H1 (cell line): ENCODE measurements around the gene TMEM116. TPM values are rescaled to one million over a fixed set of nuclear protein-coding genes. Genes with fewer than 3 reads are reported as not detected.

ENCODE experiments used
- CTCF ChIA-PET: fragments of 300-600 bp; sonication (Branson Sonifier 250); formaldehyde crosslinking; loops from one replicate; lab custom pipeline; 2021; ENCODE audit not compliant: partially characterized antibody; lab: Charles Lee
- POLR2A ChIA-PET: fragments of 300-600 bp; sonication (Branson Sonifier 250); formaldehyde crosslinking; loops from one replicate; lab custom pipeline; 2021; ENCODE audit warnings: inconsistent platforms; ENCODE audit not compliant: partially characterized antibody; lab: Charles Lee
- DNase-seq, 2 experiments: peaks; one replicate each; pipeline versions ENCODE4 v3.0.0 to v3.0.0-alpha.2; 2010 to 2022; ENCODE audit warnings: low spot score in 2 of 2, low read depth in 1 of 2, mixed read lengths in 1 of 2
- FAIRE-seq: peaks from 2 replicates; lab custom pipeline; 2011; peaks lifted over from hg19 to GRCh38; lab: Jason Lieb, UNC
- H2AFZ ChIP-seq: 2 replicates; pipeline ENCODE4 v1.8.1; 2012; ENCODE audit warnings: low read length, inconsistent platforms
- H2AK5ac ChIP-seq: 2 replicates; pipeline ENCODE4 v1.6.1; 2013; ENCODE audit warnings: low read depth, low read length
- H2BK120ac ChIP-seq: replicated peaks from 2 replicates; pipeline ENCODE3; 2013; ENCODE audit warnings: low read depth, low read length, inconsistent platforms
- H2BK12ac ChIP-seq: 2 replicates; pipeline ENCODE4 v1.6.1; 2013; ENCODE audit warnings: low read depth, low read length
- H2BK15ac ChIP-seq: 2 replicates; pipeline ENCODE4 v1.6.1; 2013; ENCODE audit warnings: low read length
- H2BK20ac ChIP-seq: 2 replicates; pipeline ENCODE4 v1.6.1; 2013; ENCODE audit warnings: low read length
- H2BK5ac ChIP-seq: 2 replicates; pipeline ENCODE4 v1.6.1; 2013; ENCODE audit warnings: low read depth, low read length
- H3K14ac ChIP-seq: 2 replicates; pipeline ENCODE4 v1.6.1; 2013; ENCODE audit warnings: inconsistent platforms; ENCODE audit not compliant: insufficient read length
- H3K18ac ChIP-seq: 2 replicates; pipeline ENCODE4 v1.6.1; 2013; ENCODE audit warnings: low read length; ENCODE audit errors: extremely low read depth
- H3K23ac ChIP-seq: 2 replicates; pipeline ENCODE4 v1.6.1; 2013; ENCODE audit warnings: inconsistent platforms; ENCODE audit not compliant: insufficient read length
- H3K23me2 ChIP-seq: 2 replicates; pipeline ENCODE4 v1.6.1; 2013; ENCODE audit warnings: low read depth, low read length
- H3K27ac ChIP-seq: 2 replicates; pipeline ENCODE4 v1.6.1; 2011; ENCODE audit warnings: low read depth, low read length, inconsistent platforms
- H3K27me3 ChIP-seq, 4 experiments: replicated peaks in 1 of 4; 1 replicate in 1 of 4; 2 replicates in 3 of 4; pipeline versions ENCODE4 v1.6.1 to v1.8.1; 2011 to 2013; ENCODE audit warnings: low read length in 3 of 4, mild to moderate bottlenecking in 3 of 4, inconsistent platforms in 2 of 4, mixed read lengths in 2 of 4, moderate library complexity in 1 of 4; ENCODE audit not compliant: control insufficient read depth in 3 of 4, insufficient read depth in 3 of 4; ENCODE audit errors: extremely low read depth in 1 of 4
- H3K36me3 ChIP-seq, 4 experiments: 2 replicates each; pipeline versions ENCODE4 v1.6.1 to v1.8.1; 2011 to 2013; ENCODE audit warnings: mild to moderate bottlenecking in 4 of 4, low read length in 3 of 4, moderate library complexity in 2 of 4, control low read depth in 1 of 4, inconsistent platforms in 1 of 4; ENCODE audit not compliant: insufficient read depth in 4 of 4, control insufficient read depth in 2 of 4
- H3K4ac ChIP-seq: replicated peaks from 2 replicates; pipeline ENCODE3; 2013; ENCODE audit warnings: low read length, low read depth, mixed read lengths, inconsistent platforms; ENCODE audit not compliant: insufficient read length
- H3K4me1 ChIP-seq, 4 experiments: replicated peaks in 1 of 4; 1 replicate in 1 of 4; 2 replicates in 3 of 4; pipeline versions ENCODE4 v1.6.1 to v1.8.1; 2011 to 2013; ENCODE audit warnings: low read length in 3 of 4, inconsistent platforms in 2 of 4, mixed read lengths in 1 of 4; ENCODE audit not compliant: insufficient read depth in 4 of 4, control insufficient read depth in 3 of 4
- H3K4me2 ChIP-seq, 2 experiments: 2 replicates each; pipeline versions ENCODE4 v1.6.1 to v1.8.1; 2011 to 2013; ENCODE audit warnings: low read depth in 2 of 2, low read length in 2 of 2, control low read depth in 1 of 2, inconsistent platforms in 1 of 2, mild to moderate bottlenecking in 1 of 2; ENCODE audit not compliant: insufficient read depth in 1 of 2
- H3K4me3 ChIP-seq, 4 experiments: fragments of 200-600, 300-600 bp in 1 of 4; sonication (generic), shearing (Covaris generic), sonication (Bioruptor Twin) in 1 of 4; 2 replicates each; pipeline versions ENCODE4 v1.5.1 to v1.8.1; 2011 to 2016; ENCODE audit warnings: low read length in 4 of 4, low read depth in 3 of 4, control low read depth in 2 of 4, inconsistent platforms in 2 of 4, mild to moderate bottlenecking in 2 of 4, mixed read lengths in 1 of 4, moderate library complexity in 1 of 4; ENCODE audit not compliant: insufficient read depth in 2 of 4; ENCODE audit errors: extremely low read depth in 1 of 4
- H3K56ac ChIP-seq: replicated peaks from 2 replicates; pipeline ENCODE3; 2013; ENCODE audit warnings: low read depth, mild to moderate bottlenecking, mixed read lengths, low read length, inconsistent platforms; ENCODE audit not compliant: insufficient read length
- H3K79me1 ChIP-seq: 2 replicates; pipeline ENCODE4 v1.6.1; 2013; ENCODE audit warnings: low read depth, low read length, control low read depth
- H3K79me2 ChIP-seq, 2 experiments: 2 replicates each; pipeline versions ENCODE4 v1.6.1 to v1.8.1; 2012 to 2013; ENCODE audit warnings: low read length in 2 of 2, mild to moderate bottlenecking in 2 of 2, inconsistent platforms in 1 of 2; ENCODE audit not compliant: insufficient read depth in 2 of 2, control insufficient read depth in 1 of 2
- H3K9ac ChIP-seq, 4 experiments: replicated peaks in 1 of 4; 1 replicate in 1 of 4; 2 replicates in 3 of 4; pipeline versions ENCODE4 v1.6.1 to v1.8.1; 2011 to 2013; ENCODE audit warnings: low read depth in 3 of 4, low read length in 3 of 4, control low read depth in 2 of 4, mild to moderate bottlenecking in 2 of 4, moderate library complexity in 2 of 4, inconsistent platforms in 1 of 4; ENCODE audit errors: extremely low read depth in 1 of 4
- H3K9me3 ChIP-seq, 2 experiments: 2 replicates each; pipeline versions ENCODE4 v1.6.1 to v1.8.1; 2012 to 2013; ENCODE audit warnings: mild to moderate bottlenecking in 2 of 2, moderate library complexity in 2 of 2, control low read depth in 1 of 2, inconsistent platforms in 1 of 2, low read depth in 1 of 2, low read length in 1 of 2, mixed read lengths in 1 of 2; ENCODE audit not compliant: insufficient read depth in 2 of 2
- H4K20me1 ChIP-seq, 2 experiments: replicated peaks in 1 of 2; 2 replicates each; pipeline versions ENCODE3 to v1.8.1; 2011 to 2013; ENCODE audit warnings: inconsistent platforms in 2 of 2, low read length in 2 of 2, mild to moderate bottlenecking in 1 of 2; ENCODE audit not compliant: insufficient read depth in 2 of 2, control insufficient read depth in 1 of 2
- H4K5ac ChIP-seq: 2 replicates; pipeline ENCODE4 v1.6.1; 2013; ENCODE audit warnings: low read length, low read depth, mixed read lengths, inconsistent platforms; ENCODE audit not compliant: insufficient read length
- H4K8ac ChIP-seq: 2 replicates; pipeline ENCODE4 v1.8.0; 2013; ENCODE audit warnings: mild to moderate bottlenecking, moderate library complexity, low read length, inconsistent platforms; ENCODE audit not compliant: insufficient read depth; ENCODE audit errors: extremely low read depth
- H4K91ac ChIP-seq: replicated peaks from 2 replicates; pipeline ENCODE3; 2013; ENCODE audit warnings: low read length, mixed read lengths, inconsistent platforms; ENCODE audit not compliant: insufficient read length
- ASH2L ChIP-seq: fragments of 200-600, 300-600 bp; sonication (generic); IDR thresholded peaks from one replicate; pipeline ENCODE4 v1.7.1; 2017; ENCODE audit warnings: low read length
- BCL11A ChIP-seq, 2 experiments: IDR thresholded peaks; one replicate each; pipeline ENCODE4 v1.6.1; 2011; ENCODE audit warnings: low read depth in 2 of 2, low read length in 2 of 2, mild to moderate bottlenecking in 2 of 2
- CEBPB ChIP-seq: IDR thresholded peaks from 2 replicates; pipeline ENCODE4 v1.6.1; 2012; ENCODE audit warnings: low read depth, low read length
- E2F6 ChIP-seq: IDR thresholded peaks from 2 replicates; pipeline ENCODE4 v1.6.1; 2012; ENCODE audit warnings: inconsistent platforms
- FOSL1 ChIP-seq: IDR thresholded peaks from 2 replicates; pipeline ENCODE4 v1.6.1; 2011; ENCODE audit warnings: mild to moderate bottlenecking, low read depth, low read length, moderate library complexity; ENCODE audit not compliant: insufficient read depth
- GABPA ChIP-seq: IDR thresholded peaks from 2 replicates; pipeline ENCODE4 v1.6.1; 2011; ENCODE audit warnings: mild to moderate bottlenecking, low read length, moderate library complexity, borderline replicate concordance; ENCODE audit not compliant: insufficient read depth
- GTF2F1 ChIP-seq: IDR thresholded peaks from 2 replicates; pipeline ENCODE4 v1.6.1; 2012; ENCODE audit warnings: low read depth, low read length, improper control_type of control experiment, borderline replicate concordance
- HDAC6 ChIP-seq: IDR thresholded peaks from one replicate; pipeline ENCODE4 v1.7.1; 2012; ENCODE audit warnings: low read depth, mild to moderate bottlenecking, inconsistent platforms, low read length, moderate library complexity
- MAFK ChIP-seq: IDR thresholded peaks from 2 replicates; pipeline ENCODE4 v1.6.1; 2012; ENCODE audit warnings: low read depth, mild to moderate bottlenecking, improper control_type of control experiment, low read length
- NANOG ChIP-seq: IDR thresholded peaks from 2 replicates; pipeline ENCODE4 v1.6.1; 2011; ENCODE audit warnings: low read length, low read depth, mild to moderate bottlenecking, inconsistent platforms; ENCODE audit not compliant: insufficient read depth, poor library complexity, severe bottlenecking
- POLR2AphosphoS5 ChIP-seq: IDR thresholded peaks from 2 replicates; pipeline ENCODE4 v1.6.1; 2011; ENCODE audit warnings: low read depth, low read length
- SIX5 ChIP-seq: IDR thresholded peaks from 2 replicates; pipeline ENCODE4 v1.6.1; 2011; ENCODE audit warnings: mild to moderate bottlenecking, low read depth, low read length
- USF2 ChIP-seq: IDR thresholded peaks from 2 replicates; pipeline ENCODE4 v1.6.1; 2011; ENCODE audit warnings: low read length, improper control_type of control experiment
- WGBS, 2 experiments: shearing (Covaris generic) in 1 of 2; methylation state at CpG; one replicate each; pipeline versions ENCODE4 v1.1.6 to v1.1.7; 2013 to 2015; ENCODE audit warnings: low lambda C conversion rate in 2 of 2, mixed read lengths in 2 of 2, inconsistent platforms in 1 of 2, low coverage in 1 of 2, missing lambda C conversion rate in 1 of 2; ENCODE audit not compliant: insufficient replicate concordance in 2 of 2, insufficient coverage in 1 of 2, insufficient read length in 1 of 2; ENCODE audit errors: extremely low coverage in 1 of 2, missing lambda C conversion rate in 1 of 2; 5-methylcytosine and 5-hydroxymethylcytosine counted together
- polyA plus RNA-seq, 7 experiments: library from polyadenylated mRNA; depleted of rRNA in 3 of 7; stranded (reverse) in 5 of 7; unstranded in 2 of 7; fragments of >200 nt in 5 of 7; fragments of 200-250 nt in 2 of 7; gene quantifications; 1 replicate in 5 of 7; 2 replicates in 1 of 7; 4 replicates in 1 of 7; pipeline versions ENCODE4 v1.2.1 to v1.2.3, GENCODE V29; 2011 to 2013; ENCODE audit warnings: missing spikeins in 2 of 7, mixed read lengths in 2 of 7
- total RNA-seq: library from RNA; stranded (reverse); fragmentation: NEBNext Ultra II Directional; extraction: Animal tissue kit (Norgen Biotek cat#: 25700); gene quantifications from 2 replicates; pipeline ENCODE4 v1.2.1, GENCODE V29; 2021

Gene TMEM116
- total and polyA plus RNA-seq, 2 of the 8 experiments (the other 6 are each of a cell fraction or from before 2014, with no cell fraction given), result 8.1 to 25.2 TPM

- Histone ChIP-seq H2BK15ac (no peak overlapping the region), H3K4ac (no peak overlapping the region), H3K4me3 (no peak overlapping the region), H3K27me3 (no peaks in the 10 kb centered on the region), H2AK5ac (no peak overlapping the region), H2BK20ac (no peak overlapping the region), H4K8ac (no peak overlapping the region), H3K18ac (no peak overlapping the region), H3K79me2 (no peaks in the 10 kb centered on the region), H2AFZ (no peak overlapping the region), H3K4me2 (no peak overlapping the region), H4K20me1 (no peaks in the 10 kb centered on the region), H4K91ac (no peak overlapping the region), H3K79me1 (no peaks in the 10 kb centered on the region), H3K27ac (no peak overlapping the region), H2BK120ac (no peak overlapping the region), H2BK5ac (no peak overlapping the region), H3K23ac (no peak overlapping the region), H3K56ac (no peak overlapping the region), H4K5ac (no peak overlapping the region), H3K9me3 (no peaks in the 10 kb centered on the region), H3K4me1 (no peaks in the 10 kb centered on the region), H3K14ac (no peak overlapping the region), H3K23me2 (no peaks in the 10 kb centered on the region), H3K36me3 (no peaks in the 10 kb centered on the region), H2BK12ac (no peak overlapping the region), H3K9ac (no peak overlapping the region)
- POLR2A ChIA-PET, result interaction anchor here (4.7 kb wide), 1 partner anchor 16 kb away, joined by 32 read pairs; the partner anchor contains the start of genes ERP29 and TMEM116
- CTCF ChIA-PET, result interaction anchor here (1.1 kb wide), 1 partner anchor 12 kb away, joined by 3 read pairs; no protein-coding TSS in a partner anchor
- DNase-seq (no peak), FAIRE-seq (no peak)
- whole genome bisulfite sequencing, 2 experiments, result 95% methylated on average over 2 of the region's 2 CpGs; no CpG with 5 or more reads in 1 of the 2 experiments
- TF ChIP-seq GTF2F1 (no peak), E2F6 (no peak), BCL11A (IDR thresholded peaks at IDR 0.05; ENCODE audit: low read depth in 2 of 2, low read length in 2 of 2) (no peak), USF2 (no peak), CEBPB (no peak), GABPA (no peak), MAFK (no peak), ASH2L (no peak), POLR2AphosphoS5 (no peak), SIX5 (no peak), FOSL1 (no peak), HDAC6 (no peak), NANOG (no peak)
Observed at GRCh38 chr12:111997300-111997699, 15.7 kb downstream of the TMEM116 start.
